Immature natural killer cell (primary cell): Measurements from ENCODE around the gene TPCN1. TPM values are rescaled to one million over a fixed set of nuclear protein-coding genes. Genes with fewer than 3 reads are reported as not detected.

Experiments used
- DNase-seq, 3 donors: peaks; one replicate each; pipeline ENCODE4 v3.0.0; 2022; ENCODE audit warnings: mixed read lengths in 1 of 3
- H3K27ac Mint-ChIP-seq, 6 donors: one replicate each; pipeline ENCODE4 v1.8.0; 2020; ENCODE audit warnings: mixed read lengths in 6 of 6, mild to moderate bottlenecking in 5 of 6, inconsistent platforms in 4 of 6, moderate library complexity in 3 of 6
- H3K27me3 Mint-ChIP-seq, 3 donors: one replicate each; pipeline ENCODE4 v1.8.0; 2020 to 2021; ENCODE audit warnings: low read depth in 3 of 3, mild to moderate bottlenecking in 3 of 3, mixed read lengths in 3 of 3, moderate library complexity in 3 of 3, inconsistent platforms in 1 of 3
- H3K36me3 Mint-ChIP-seq, 3 donors: one replicate each; pipeline ENCODE4 v1.8.0; 2020; ENCODE audit warnings: mixed read lengths in 3 of 3, inconsistent platforms in 2 of 3, mild to moderate bottlenecking in 2 of 3
- H3K4me1 Mint-ChIP-seq, 2 donors: one replicate each; pipeline ENCODE4 v1.8.0; 2020; ENCODE audit warnings: inconsistent platforms in 2 of 2, mild to moderate bottlenecking in 2 of 2, mixed read lengths in 2 of 2, moderate library complexity in 1 of 2
- H3K4me3 Mint-ChIP-seq, 5 donors: one replicate each; pipeline ENCODE4 v1.8.0; 2020; ENCODE audit warnings: mild to moderate bottlenecking in 5 of 5, mixed read lengths in 5 of 5, inconsistent platforms in 3 of 5, moderate library complexity in 3 of 5
- H3K9me3 Mint-ChIP-seq, 6 donors: one replicate each; pipeline ENCODE4 v1.8.0; 2020; ENCODE audit warnings: mild to moderate bottlenecking in 6 of 6, mixed read lengths in 6 of 6, inconsistent platforms in 4 of 6, moderate library complexity in 3 of 6
- polyA plus RNA-seq, 3 donors: library from polyadenylated mRNA; unstranded; fragments of 300-500 nt; fragmentation: Illumina TruSeq; gene quantifications; one replicate each; pipeline ENCODE4 v1.2.3, GENCODE V29; 2021

The TPCN1 gene
- polyA plus RNA-seq, 3 donors from 2014 or later: 3.0 to 3.1 TPM; not detected in 1

- peaks cover 0 to 2% (median 1%) of the 10 kb centered on the region in 3 donors for H3K36me3 Mint-ChIP-seq
- H3K4me1 Mint-ChIP-seq: no peaks in the 10 kb centered on the region
- H3K27me3 Mint-ChIP-seq: no peaks in the 10 kb centered on the region
- H3K9me3 Mint-ChIP-seq: peaks cover 0 to 8% (median 0%) of the 10 kb centered on the region in 6 donors
- no peak for DNase-seq
- no peak overlapping the region for H3K27ac Mint-ChIP-seq
- H3K4me3 Mint-ChIP-seq: no peak overlapping the region
These were observed 32.4 kb downstream of the TPCN1 start for GRCh38 chr12:113253532-113254285.

- DNase-seq: no peak
- Mint-ChIP-seq H3K4me1 (no peaks in the 10 kb centered on the region), H3K27ac (no peak overlapping the region), H3K4me3 (no peak overlapping the region), H3K36me3 (peaks cover 0 to 2% (median 0%) of the 10 kb centered on the region in 3 donors), H3K27me3 (no peaks in the 10 kb centered on the region), H3K9me3 (peaks cover 0 to 8% (median 0%) of the 10 kb centered on the region in 6 donors)
These were observed 33.0 kb downstream of the TPCN1 start for GRCh38 chr12:113254298-113254697.

GRCh38 chr12:113257564-113257963 is 36.3 kb downstream of the TPCN1 start:
- Mint-ChIP-seq H3K4me3 (no peak overlapping the region), H3K36me3 (peaks cover 0 to under 1% (median 0%) of the 10 kb centered on the region in 3 donors), H3K9me3 (peaks cover 0 to 8% (median 0%) of the 10 kb centered on the region in 6 donors), H3K4me1 (peaks cover 4 to 12% of the 10 kb centered on the region in 2 donors), H3K27ac (no peak overlapping the region), H3K27me3 (no peaks in the 10 kb centered on the region)
- no peak for DNase-seq

GRCh38 chr12:113260127-113260526 is 38.9 kb downstream of the TPCN1 start:
- Mint-ChIP-seq H3K4me3 (no peak overlapping the region), H3K4me1 (peaks cover 4 to 16% of the 10 kb centered on the region in 2 donors), H3K9me3 (no peaks in the 10 kb centered on the region)

GRCh38 chr12:113260636-113261300 is 39.5 kb downstream of the TPCN1 start:
- Mint-ChIP-seq H3K4me3 (no peak overlapping the region), H3K36me3 (no peaks in the 10 kb centered on the region), H3K27ac (no peak overlapping the region), H3K4me1 (peaks cover 4 to 16% of the 10 kb centered on the region in 2 donors), H3K27me3 (no peaks in the 10 kb centered on the region), H3K9me3 (no peaks in the 10 kb centered on the region)
- no peak for DNase-seq

More at GRCh38 chr12:113260127-113260526, 38.9 kb downstream of the TPCN1 start:
- no peaks in the 10 kb centered on the region for H3K36me3 Mint-ChIP-seq
- no peaks in the 10 kb centered on the region for H3K27me3 Mint-ChIP-seq
- H3K27ac Mint-ChIP-seq: no peak overlapping the region
- DNase-seq: no peak

GRCh38 chr12:113261847-113262470 is 40.7 kb downstream of the TPCN1 start:
- Mint-ChIP-seq H3K36me3 (peaks cover 0 to 2% (median 0%) of the 10 kb centered on the region in 3 donors), H3K4me3 (peak overlapping the region in 1 of 5 donors; percentile 13), H3K9me3 (no peaks in the 10 kb centered on the region), H3K27me3 (no peaks in the 10 kb centered on the region), H3K4me1 (peaks cover 4 to 16% of the 10 kb centered on the region in 2 donors), H3K27ac (no peak overlapping the region)
- DNase-seq: no peak

- Mint-ChIP-seq H3K27me3 (no peaks in the 10 kb centered on the region), H3K27ac (peak overlapping the region in 1 of 6 donors; percentile 15), H3K4me1 (peaks cover 4 to 16% of the 10 kb centered on the region in 2 donors), H3K4me3 (no peak overlapping the region), H3K9me3 (no peaks in the 10 kb centered on the region), H3K36me3 (peaks cover 0 to 3% (median 0%) of the 10 kb centered on the region in 3 donors)
- no peak for DNase-seq
These were observed 41.4 kb downstream of the TPCN1 start for GRCh38 chr12:113262710-113263109.

- Mint-ChIP-seq H3K4me1 (peaks cover 4 to 16% of the 10 kb centered on the region in 2 donors), H3K36me3 (peaks cover 0 to 3% (median 0%) of the 10 kb centered on the region in 3 donors), H3K4me3 (no peak overlapping the region), H3K9me3 (no peaks in the 10 kb centered on the region), H3K27me3 (no peaks in the 10 kb centered on the region), H3K27ac (no peak overlapping the region)
- no peak for DNase-seq
These were observed 42.2 kb downstream of the TPCN1 start for GRCh38 chr12:113263431-113263963.

GRCh38 chr12:113266106-113266895 is 45.0 kb downstream of the TPCN1 start:
- Mint-ChIP-seq H3K36me3 (peaks cover 0 to 3% (median 2%) of the 10 kb centered on the region in 3 donors), H3K27ac (peak overlapping the region in 1 of 6 donors; percentile 36), H3K4me3 (no peak overlapping the region), H3K4me1 (peaks cover 4 to 16% of the 10 kb centered on the region in 2 donors), H3K27me3 (peaks cover 0 to 1% (median 0%) of the 10 kb centered on the region in 3 donors), H3K9me3 (no peaks in the 10 kb centered on the region)
- no peak for DNase-seq

- no peak overlapping the region for H3K27ac Mint-ChIP-seq
- DNase-seq: no peak
- no peak overlapping the region for H3K4me3 Mint-ChIP-seq
- H3K27me3 Mint-ChIP-seq: peaks cover 0 to 1% (median 0%) of the 10 kb centered on the region in 3 donors
- H3K4me1 Mint-ChIP-seq: peaks cover 0 to 3% of the 10 kb centered on the region in 2 donors
- H3K9me3 Mint-ChIP-seq: no peaks in the 10 kb centered on the region
- H3K36me3 Mint-ChIP-seq: peaks cover 0 to 4% (median 3%) of the 10 kb centered on the region in 3 donors
These were observed 46.4 kb downstream of the TPCN1 start for GRCh38 chr12:113267621-113268020.

GRCh38 chr12:113268136-113268535 is 46.9 kb downstream of the TPCN1 start:
- Mint-ChIP-seq H3K4me3 (no peak overlapping the region), H3K36me3 (peaks cover 0 to 4% (median 3%) of the 10 kb centered on the region in 3 donors), H3K27me3 (peaks cover 0 to 1% (median 0%) of the 10 kb centered on the region in 3 donors), H3K4me1 (no peaks in the 10 kb centered on the region), H3K27ac (no peak overlapping the region), H3K9me3 (no peaks in the 10 kb centered on the region)
- DNase-seq: no peak

- H3K9me3 Mint-ChIP-seq: no peaks in the 10 kb centered on the region
- H3K27ac Mint-ChIP-seq: no peak overlapping the region
- H3K4me3 Mint-ChIP-seq: no peak overlapping the region
These were observed 47.4 kb downstream of the TPCN1 start for GRCh38 chr12:113268621-113269020.

More at GRCh38 chr12:113268621-113269020, 47.4 kb downstream of the TPCN1 start:
- Mint-ChIP-seq H3K27me3 (peaks cover 0 to 1% (median 0%) of the 10 kb centered on the region in 3 donors), H3K36me3 (peaks cover 0 to 4% (median 3%) of the 10 kb centered on the region in 3 donors), H3K4me1 (no peaks in the 10 kb centered on the region)
- DNase-seq: no peak
